ENCODE results near the gene UBE2U. TPM values are rescaled to one million over a fixed set of nuclear protein-coding genes. Genes with fewer than 3 reads are reported as not detected.

UBE2U gene, protein sequence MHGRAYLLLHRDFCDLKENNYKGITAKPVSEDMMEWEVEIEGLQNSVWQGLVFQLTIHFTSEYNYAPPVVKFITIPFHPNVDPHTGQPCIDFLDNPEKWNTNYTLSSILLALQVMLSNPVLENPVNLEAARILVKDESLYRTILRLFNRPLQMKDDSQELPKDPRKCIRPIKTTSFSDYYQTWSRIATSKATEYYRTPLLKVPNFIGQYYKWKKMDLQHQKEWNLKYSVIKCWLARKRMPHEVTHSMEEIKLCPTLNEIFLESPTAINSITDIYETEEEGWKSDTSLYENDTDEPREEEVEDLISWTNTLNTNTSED
- not detected in 2 replicates for total RNA-seq

DNA sequence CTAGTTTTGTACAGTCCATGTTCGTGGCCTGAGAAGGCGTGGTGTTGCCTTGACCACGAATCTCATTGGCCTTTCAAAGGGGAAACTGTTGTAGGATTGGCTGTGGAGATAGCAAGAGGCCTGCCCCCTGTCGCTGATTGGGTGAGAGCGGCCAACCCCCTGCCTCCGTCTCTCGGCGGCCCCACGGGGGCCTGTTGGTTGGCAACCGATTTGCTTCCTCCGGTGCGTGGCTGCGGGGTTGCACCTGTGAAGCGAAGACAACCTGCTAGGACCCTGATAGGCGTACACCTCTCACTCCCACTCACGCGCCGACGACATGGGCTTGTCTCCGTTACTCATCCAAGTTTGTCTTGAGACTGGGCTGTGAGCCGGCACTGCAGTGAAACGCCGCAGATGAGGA, at the start of gene UBE2U:
Gene UBE2U (plus strand): TSS at position 204 of the 400 bp plus-strand sequence. CDS start 428 bp downstream, outside the sequence.

